Kidney glomerular epithelial cell (primary cell): Measurements from ENCODE around the gene SYNGR3.
"Not testable (repeated sequence)": the region's sequence is repeated elsewhere in the genome, so short reads cannot be mapped to it uniquely, and the experiment has no call there.

Experiments
- DNase-seq: peaks from one replicate; lab custom pipeline; 2025; lab: John Stamatoyannopoulos, UW

Gene SYNGR3

DNA sequence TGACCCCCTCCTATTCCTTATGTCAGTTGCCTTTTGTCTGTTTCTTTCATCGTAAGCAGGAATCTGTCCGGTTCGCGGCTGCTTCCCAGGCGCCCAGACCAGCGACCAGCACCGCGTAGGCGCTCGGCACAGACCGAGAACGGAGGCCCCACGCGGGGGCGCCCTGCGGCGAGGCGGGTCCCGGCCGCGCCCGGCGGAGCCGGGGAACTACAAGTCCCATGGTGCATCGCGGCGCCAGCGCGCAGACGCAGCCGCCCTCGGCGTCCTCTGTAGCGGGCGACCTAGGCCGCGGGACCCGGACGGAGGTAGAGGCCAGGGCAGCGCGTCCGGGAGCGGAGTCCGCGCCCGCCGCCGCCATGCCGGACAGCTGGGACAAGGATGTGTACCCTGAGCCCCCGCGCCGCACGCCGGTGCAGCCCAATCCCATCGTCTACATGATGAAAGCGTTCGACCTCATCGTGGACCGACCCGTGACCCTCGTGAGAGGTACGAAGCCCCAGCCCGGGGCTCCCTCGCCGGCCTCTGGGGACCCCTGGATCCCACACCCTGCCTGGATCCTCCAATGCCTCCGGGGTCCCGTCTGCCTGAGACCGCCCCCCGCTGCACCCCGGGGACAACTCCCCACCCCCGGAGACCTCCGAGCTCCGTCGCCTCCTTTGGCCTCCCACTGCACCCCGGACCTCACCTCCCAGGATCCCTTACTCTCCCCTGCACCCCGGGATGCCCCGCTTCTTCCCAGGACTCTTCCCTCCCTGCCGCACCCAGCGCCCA lies 30.3 kb upstream of the SYNGR3 start, which contains the start of gene NDUFB10:
TSS of gene NDUFB10 (plus strand) at position 270 of the 771 bp plus-strand sequence. CDS start at position 357, 87 bp downstream.
- peak; percentile 73 for DNase-seq

DNA sequence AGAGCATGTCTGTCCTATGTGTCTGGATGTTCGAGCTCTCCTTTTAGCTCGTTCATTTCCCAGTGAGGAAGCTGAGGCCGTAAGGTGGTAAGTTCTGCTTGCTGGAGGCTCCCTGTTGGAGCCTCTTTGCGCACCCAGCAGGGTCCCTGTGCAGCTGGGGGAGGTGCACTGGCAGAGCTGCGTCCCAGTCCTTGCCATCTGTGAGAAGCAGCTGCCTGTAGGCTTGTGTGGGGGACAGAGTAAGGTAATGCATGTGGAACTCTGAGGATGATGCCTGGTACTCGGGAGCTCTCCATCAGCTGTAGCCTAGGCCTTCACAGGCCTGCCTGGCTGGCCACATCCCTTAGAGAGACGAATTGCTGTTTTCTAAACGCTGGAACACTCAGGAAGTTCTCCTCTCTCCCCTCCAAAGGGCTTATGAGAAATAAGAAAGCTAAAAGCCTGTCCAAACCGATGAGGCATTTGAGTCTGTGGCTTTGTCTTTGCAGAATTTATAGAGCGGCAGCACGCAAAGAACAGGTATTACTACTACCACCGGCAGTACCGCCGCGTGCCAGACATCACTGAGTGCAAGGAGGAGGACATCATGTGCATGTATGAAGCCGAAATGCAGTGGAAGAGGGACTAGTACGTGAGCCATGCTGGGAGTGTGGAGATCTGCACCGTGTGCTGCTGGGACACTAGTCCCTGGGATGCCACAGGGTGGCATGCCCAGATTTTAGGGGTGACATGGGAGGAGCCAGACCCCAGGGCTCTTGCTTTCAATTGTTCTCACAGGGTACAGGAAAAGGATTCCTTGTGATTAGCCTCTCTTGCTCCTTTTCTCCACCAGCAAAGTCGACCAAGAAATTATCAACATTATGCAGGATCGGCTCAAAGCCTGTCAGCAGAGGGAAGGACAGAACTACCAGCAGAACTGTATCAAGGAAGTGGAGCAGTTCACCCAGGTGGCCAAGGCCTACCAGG lies 28.8 kb upstream of the SYNGR3 start:
- DNase-seq: peak; percentile 26

- no peak for DNase-seq
These were observed 28.1 kb upstream of the SYNGR3 start for GRCh38 chr16:1961651-1962067.

DNA sequence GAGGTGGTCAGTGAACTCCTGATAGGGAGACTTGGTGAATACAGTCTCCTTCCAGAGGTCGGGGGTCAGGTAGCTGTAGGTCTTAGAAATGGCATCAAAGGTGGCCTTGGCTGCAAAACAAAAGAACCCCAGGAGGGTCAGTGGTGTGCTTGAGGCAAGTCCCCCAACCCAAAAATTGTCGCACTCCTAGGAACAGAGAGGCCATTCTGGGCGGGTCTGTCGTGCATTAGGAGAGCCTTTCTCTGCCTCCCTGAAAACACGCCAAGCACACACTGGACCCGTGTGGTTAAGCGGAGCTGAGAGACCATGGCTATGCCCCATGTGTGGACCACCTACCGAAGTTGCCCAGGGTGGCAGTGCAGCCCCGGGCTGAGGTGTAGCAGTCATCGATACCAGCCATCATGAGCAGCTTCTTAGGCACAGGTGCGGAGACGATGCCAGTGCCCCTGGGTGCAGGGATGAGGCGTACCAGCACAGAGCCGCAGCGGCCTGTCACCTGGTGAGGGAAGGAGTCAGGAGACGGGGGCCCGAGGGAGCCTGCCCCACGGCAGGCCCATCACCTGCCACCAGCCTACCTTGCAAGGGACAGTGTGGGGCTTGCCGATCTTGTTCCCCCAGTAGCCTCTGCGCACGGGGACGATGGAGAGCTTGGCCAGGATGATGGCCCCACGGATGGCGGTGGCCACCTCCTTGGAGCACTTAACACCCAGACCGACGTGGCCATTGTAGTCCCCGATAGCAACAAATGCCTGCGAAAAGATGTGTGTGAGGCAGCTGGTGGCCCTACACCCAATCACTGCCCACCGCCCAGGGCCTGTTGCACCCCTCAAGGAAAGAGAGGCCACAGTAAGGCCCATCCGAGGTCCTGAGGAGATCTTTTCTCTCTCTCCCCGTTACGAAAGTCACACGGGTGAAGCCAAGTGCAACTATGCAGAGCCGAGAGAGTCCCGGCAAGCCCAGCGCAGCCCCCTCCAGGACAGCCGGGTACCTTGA lies 27.3 kb upstream of the SYNGR3 start:
- DNase-seq: not testable (repeated sequence)

DNA sequence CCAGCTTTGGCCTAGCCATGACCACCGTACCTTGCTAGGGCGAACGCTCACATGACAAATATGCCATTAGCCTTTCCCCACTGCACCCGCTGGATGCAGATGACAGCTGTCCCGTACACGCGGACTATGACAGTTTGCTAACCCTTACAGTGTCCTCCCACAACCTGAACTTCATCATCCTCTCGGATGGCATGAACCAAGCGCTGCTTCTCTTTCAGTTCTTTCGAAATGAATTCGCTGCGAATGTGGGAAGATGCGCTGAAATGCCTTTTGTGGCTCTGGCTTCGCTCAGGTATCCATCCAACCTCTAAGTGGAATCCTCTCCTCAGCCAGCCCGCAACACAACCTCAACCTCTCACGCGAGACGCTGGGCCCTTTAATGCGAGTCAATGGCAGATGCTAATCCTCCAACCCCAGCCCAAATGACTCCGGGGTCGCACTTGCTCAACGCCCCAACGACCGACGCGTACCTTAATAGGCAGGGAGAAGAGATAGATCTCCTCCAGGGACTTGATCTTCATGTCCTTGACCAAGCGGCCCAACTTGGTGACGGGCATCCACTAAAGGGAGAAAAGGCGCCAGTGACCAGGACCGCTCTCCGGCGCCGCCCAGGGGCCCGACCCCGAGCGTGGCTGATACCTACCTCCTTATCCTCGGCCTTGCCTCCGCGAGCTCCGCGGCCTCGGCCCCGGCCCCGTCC lies 25.8 kb upstream of the SYNGR3 start:
- DNase-seq: peak; percentile 9

DNA sequence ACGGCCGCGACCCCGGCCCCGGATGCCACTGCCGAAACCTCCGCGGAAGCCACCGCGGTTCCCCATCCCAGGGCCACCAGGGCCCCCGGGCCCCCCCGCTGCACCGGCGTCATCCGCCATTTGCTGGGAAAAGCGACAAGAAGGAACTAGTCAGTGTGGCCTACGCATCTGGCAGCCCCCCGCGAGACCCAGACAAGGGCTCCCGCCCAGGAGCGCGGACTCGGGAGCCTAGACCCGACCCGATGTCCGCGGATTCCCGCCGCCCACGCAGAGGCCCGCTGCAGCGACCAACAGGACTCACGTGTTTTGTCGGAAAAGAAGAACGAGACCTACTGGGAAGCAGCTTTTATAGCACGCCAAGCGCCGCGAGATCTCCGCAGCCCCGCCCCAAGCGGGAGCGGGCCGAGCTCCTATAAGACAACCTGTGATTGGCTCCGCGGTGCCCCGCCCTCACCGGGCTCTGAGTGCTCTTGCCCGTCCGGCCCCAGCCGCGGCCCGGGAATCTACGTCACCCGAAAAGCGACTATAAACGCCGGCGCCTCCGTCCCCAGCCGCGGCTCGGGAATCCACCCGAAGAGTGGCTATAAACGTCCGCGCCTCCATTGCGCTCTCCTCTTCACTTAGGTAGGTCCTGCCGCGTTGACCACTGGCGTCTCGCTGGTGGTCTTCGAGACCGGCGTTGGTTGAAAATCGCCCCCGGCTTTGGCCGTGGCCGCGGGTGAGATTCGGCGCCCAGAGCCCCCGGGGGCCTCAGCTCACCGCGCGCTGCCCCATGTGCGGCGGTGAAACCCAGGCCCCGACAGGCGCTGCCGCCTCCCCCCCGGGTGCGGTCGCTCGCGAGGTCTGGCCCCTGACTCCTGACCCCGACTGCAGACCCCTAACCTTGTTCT lies 25.0 kb upstream of the SYNGR3 start, which contains the start of gene RPS2:
TSS of gene RPS2 (minus strand) at position 321 of the 890 bp plus-strand sequence. CDS start at position 120, 201 bp downstream.
- DNase-seq: peak; percentile 99

- DNase-seq: no peak
These were observed 24.3 kb upstream of the SYNGR3 start for GRCh38 chr16:1965396-1966001.

DNA sequence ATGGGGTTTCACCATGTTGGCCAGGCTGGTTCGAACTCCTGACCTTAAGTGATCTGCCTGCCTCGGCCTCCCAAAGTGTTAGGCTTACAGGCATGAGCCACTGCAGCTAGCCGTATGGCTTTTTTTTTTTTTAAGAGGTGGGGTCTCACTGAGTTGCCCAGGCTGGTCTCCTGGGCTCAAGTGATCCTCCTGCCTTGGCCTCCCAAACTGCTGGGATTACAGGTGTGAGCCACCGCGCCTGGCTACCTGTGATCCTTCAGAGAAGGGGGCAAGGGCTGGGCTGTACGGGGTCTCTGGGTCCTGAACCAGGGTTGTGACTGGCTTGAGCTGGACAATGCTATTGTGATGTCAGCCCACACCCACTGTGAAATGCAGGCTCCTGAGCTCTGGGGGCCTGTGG lies 23.3 kb upstream of the SYNGR3 start, which contains the start of gene RNF151:
TSS of gene RNF151 (plus strand) at position 397 of the 400 bp plus-strand sequence. CDS start 26 bp downstream, outside the sequence.
- no peak for DNase-seq

DNA sequence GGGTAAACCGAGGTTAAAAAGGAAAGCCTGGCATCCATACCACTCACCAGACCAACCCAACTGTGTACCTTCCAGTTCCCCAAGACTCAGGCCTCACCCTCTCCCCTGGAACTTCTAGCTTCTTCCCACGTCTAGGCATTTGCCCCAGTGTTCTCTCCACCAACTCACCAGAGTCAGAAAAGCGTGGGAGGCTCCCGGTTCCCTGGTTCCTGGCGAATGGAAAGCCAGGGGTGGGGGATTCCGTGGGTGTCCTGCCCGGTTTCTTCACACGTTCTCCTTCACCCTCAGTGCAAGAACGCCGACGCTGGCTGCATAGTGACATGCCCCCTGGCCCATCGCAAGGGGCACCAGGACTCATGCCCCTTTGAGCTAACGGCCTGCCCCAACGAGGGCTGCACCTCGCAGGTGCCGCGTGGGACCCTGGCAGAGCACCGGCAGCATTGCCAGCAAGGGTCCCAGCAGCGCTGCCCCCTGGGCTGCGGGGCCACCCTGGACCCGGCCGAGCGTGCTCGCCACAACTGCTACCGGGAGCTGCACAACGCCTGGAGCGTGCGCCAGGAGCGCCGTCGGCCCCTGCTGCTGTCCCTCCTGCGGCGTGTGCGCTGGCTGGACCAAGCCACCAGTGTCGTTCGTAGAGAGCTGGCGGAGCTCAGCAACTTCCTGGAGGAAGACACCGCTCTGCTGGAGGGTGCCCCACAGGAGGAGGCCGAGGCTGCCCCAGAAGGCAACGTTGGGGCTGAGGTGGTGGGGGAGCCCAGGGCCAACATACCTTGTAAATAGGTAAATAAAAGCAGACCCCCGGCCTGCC lies 21.4 kb upstream of the SYNGR3 start:
- DNase-seq: no peak

DNA sequence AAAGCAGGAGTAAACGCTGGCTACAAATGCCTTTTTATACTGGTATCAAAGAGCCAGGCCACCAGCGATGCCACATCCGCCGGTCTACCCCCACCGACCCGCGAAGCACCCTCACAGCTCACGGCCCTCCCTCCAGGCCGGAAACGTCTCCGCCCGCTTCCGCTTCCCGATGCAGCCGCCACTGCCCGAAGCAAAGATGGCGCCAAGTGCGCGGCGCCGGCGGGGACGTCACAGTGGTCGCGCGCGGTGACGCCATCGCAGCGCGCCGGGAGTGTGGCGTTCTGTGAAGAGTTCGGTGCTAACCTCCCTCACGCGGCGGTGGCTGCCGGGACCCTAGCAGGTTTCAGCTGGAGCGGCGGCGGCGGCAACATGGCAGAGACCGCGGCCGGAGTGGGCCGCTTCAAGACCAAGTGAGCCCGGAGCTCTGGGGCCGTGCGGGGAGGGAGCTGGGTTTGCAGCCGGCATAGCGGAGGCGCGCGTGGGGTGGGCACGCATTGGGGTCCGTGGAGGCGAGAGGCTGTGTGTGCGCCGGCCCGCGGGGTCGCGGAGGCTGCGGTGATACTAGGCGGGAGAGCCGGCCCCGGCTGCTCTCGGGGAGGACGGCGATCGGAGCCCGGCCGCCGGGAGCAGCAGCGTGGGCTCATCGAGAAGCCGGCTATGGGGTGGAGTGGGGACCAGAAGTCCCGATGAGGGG lies 17.8 kb upstream of the SYNGR3 start, which contains the start of gene TBL3:
TSS of gene TBL3 (plus strand) at position 258 of the 694 bp plus-strand sequence. CDS start at position 370, 112 bp downstream.
- peak; percentile 86 for DNase-seq

DNA sequence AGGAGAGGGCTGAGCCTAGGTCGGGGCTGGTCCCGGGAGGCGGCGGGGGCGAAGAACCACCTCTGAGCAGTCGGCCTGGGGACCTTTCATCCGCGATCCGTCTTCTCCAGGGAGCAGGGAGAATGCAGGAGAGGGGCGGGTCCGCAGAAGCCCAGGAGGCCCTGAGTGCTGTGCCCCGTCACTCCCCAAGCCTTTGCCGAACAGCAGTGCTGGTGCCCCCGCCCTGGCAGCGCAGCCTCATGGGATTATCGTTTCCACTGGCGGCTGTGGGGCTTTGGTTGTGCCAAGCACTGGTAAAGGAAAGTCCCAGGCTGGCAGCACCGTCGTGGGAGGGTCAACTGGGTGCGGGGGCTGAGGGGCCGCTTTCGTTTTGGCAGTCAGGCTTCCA lies 17.3 kb upstream of the SYNGR3 start:
- DNase-seq: no peak

DNA sequence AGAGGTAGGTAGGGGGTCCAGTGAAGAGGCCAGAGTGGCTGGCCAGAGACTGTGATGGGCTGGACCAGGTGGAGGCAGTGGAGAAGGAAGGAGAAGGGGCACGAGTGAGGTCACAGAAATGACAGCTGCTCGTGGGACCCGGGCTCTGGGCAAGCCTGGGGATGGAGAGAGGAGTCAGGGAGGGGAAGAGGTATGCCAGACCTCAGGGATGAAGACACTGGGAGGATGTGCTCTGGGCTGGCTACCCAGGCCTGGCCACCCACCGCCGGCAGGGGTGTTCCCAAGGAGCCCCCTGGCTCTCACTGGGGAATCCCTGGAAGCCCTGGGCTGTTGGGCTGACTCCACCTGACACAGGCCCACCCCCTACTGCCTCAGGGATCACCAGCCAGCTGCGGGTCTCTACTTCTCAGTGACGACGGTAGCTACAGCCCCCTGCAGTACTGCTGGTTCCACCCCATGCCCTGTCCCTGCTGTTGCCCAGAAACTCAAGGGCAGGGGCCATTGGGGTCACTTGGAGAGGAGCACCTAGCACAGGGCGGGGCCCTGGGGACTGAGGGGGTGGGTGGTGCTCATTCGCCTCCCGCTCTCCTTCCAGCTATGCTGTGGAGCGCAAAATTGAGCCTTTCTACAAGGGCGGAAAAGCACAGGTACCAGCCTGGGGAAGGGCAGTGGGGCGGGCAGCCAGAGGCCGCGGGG lies 16.2 kb upstream of the SYNGR3 start:
- no peak for DNase-seq

DNA sequence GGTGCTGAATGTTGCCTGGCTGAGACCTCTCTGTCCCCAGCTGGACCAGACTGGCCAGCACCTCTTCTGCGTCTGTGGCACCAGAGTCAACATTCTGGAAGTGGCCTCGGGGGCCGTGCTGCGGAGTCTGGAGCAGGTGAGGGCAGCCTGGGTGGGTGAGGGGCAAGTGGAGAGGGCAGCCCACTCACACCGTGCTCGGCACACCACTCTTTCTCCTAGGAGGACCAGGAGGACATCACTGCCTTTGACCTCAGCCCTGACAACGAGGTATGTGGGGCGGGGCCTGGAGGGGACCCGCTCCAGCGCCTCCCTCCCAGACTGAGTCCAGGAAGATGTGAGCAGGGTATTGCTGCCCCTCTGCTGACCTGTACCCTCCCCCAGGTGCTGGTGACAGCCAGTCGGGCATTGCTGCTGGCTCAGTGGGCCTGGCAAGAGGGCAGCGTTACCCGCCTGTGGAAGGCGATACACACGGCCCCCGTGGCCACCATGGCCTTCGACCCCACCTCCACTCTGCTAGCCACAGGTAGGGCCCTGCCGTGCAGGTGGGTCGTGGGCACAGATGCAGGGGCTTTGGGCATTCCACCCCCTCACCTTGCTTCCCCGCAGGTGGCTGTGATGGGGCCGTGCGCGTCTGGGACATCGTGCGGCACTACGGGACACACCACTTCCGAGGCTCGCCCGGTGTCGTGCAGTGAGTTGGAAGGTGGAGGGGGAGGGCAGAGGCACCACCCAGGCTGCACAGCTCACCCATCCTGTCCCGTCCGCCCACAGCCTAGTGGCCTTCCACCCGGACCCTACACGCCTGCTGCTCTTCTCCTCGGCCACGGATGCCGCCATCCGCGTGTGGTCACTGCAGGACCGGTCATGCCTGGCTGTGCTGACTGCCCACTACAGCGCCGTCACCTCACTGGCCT lies 15.4 kb upstream of the SYNGR3 start:
- no peak for DNase-seq

DNA sequence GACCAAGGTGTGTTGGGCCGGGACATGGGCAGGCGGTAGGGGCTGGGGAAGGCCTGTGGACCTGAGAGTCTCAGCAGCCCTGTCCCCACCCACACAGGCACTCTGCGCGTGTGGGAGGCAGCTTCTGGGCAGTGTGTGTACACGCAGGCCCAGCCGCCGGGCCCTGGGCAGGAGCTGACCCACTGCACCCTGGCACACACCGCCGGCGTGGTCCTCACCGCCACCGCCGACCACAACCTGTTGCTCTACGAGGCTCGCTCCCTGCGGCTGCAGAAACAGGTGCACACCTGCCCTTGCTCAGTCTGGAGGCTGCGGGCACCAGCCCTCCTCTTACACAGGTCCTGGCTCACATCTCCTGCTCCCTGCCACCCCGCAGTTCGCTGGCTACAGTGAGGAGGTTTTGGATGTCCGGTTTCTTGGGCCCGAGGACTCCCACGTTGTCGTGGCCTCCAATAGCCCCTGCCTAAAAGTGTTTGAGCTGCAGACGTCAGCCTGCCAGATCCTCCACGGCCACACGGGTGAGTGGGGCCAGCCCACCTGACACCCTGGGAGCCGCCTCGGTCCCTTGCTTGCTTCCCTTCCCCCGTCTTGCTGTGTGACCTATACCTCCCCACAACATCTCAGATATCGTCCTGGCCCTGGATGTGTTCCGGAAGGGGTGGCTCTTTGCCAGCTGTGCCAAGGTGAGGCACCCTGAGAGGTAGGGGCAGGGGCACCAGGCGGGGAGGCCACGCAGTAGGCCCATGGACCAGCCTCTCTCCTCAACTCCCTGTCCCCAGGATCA lies 14.1 kb upstream of the SYNGR3 start:
- DNase-seq: no peak

DNA sequence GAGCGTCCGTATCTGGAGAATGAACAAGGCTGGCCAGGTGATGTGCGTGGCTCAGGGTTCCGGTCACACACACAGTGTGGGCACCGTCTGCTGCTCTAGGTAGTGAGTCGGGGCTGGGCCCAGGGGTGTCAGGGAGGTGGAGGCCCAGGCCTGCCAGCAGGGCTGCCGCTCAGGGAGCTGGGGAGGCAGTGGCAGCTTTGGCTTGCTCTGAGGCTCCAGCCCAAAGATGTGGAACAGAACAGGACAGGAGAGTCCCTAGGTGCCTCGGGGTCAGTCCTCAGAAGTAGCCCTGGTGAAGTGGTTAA lies 13.6 kb upstream of the SYNGR3 start:
- no peak for DNase-seq
